ENCODE results near the gene FYB1.
A peak's percentile ranks its signal among the peaks of the same experiment; 100 is the strongest.

FYB1 gene

DNA sequence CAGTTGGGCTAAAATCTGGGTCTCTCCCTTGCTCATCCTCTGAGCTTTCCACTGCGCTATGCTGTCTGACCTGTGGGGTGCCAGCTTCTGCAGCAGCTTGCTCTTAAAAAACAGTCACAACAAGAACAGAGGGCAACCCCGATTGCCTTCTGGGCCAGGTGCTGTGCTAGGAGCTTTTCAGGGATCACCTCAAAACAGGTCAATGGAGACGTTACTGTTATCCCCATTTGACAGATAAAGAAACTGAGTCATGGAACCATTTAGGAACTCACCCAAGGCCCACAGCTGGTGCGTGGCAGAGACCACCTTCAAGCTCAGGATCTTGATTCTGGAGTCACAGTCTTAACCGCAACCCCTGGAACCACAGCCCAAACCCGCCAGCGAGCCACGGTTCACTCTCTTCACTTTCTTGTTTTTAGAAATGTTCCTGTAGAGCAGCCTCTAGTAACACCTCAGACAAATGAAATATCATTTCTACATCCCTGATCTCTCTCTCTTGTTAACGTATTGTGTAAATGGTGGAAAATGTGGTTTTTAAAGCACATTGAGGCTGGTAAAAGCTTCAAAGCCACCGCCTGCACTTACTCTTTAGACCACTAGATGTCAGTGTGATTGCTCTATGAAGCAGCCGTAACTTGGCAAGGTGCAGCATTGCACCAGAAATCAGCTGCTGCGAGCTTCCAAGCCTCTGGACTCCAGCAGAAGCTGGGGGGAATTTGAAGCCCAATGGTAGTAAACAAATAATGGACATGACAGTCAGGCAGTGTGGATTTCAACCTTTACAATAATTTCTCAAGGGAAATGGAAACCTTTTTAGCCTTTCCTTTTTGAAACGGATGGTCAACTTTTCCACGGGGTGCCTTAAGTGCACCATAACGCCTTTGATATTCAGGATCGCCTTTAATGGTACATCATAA is 1.7 kb downstream of the FYB1 start:
- DNase-seq (ENCODE audit: low read depth, low spot score) = peak; percentile 52
- H3K27ac ChIP-seq (ENCODE audit: low read length) = no peak overlapping the region
- H3K27me3 ChIP-seq (ENCODE audit: control insufficient read depth, insufficient read depth, low read length) = no peaks in the 10 kb centered on the region
- no peak overlapping the region for H3K4me3 ChIP-seq (ENCODE audit: low read length)
- WGBS (ENCODE audit: insufficient coverage, insufficient read length) = no CpG with 5 or more reads among the region's 16 CpGs
- H3K36me3 ChIP-seq (ENCODE audit: control insufficient read depth, insufficient read depth, low read length) = no peaks in the 10 kb centered on the region
- H3K4me1 ChIP-seq (ENCODE audit: control insufficient read depth, insufficient read depth, low read length) = 0 out of 2 replicates have a peak, but pooled peaks cover 2% of the 10 kb centered on the region
- no peaks in the 10 kb centered on the region for H3K9me3 ChIP-seq (ENCODE audit: control insufficient read depth, insufficient read depth, low read length)

DNA sequence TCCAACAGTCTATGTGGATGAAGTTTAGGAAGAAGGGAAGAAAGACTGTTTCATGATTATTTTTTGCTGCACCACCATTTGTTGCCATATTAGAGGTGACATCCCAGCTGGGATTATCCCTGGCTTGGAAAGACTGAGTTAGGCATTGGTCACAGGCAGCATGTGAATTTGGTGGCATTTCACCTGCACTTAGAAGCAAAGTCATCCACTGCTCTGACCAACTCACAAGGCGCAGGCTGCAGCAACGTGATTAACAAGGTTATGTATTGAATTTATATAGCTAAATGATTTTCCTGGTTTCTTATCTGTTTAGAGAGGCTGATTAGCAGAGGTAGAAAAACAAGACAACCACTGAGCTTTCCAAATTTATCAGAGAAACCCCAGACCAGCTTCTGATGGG is 2.7 kb downstream of the FYB1 start:
- H3K9me3 ChIP-seq (ENCODE audit: control insufficient read depth, insufficient read depth, low read length) = no peaks in the 10 kb centered on the region
- 0 out of 2 replicates have a peak, but pooled peaks cover 2% of the 10 kb centered on the region for H3K4me1 ChIP-seq (ENCODE audit: control insufficient read depth, insufficient read depth, low read length)
- no peak for DNase-seq (ENCODE audit: low read depth, low spot score)
- no peaks in the 10 kb centered on the region for H3K27me3 ChIP-seq (ENCODE audit: control insufficient read depth, insufficient read depth, low read length)
- no peaks in the 10 kb centered on the region for H3K36me3 ChIP-seq (ENCODE audit: control insufficient read depth, insufficient read depth, low read length)
- no peak overlapping the region for H3K27ac ChIP-seq (ENCODE audit: low read length)
- H3K4me3 ChIP-seq (ENCODE audit: low read length) = no peak overlapping the region
- no CpG with 5 or more reads among the region's 2 CpGs for WGBS (ENCODE audit: insufficient coverage, insufficient read length)

DNA sequence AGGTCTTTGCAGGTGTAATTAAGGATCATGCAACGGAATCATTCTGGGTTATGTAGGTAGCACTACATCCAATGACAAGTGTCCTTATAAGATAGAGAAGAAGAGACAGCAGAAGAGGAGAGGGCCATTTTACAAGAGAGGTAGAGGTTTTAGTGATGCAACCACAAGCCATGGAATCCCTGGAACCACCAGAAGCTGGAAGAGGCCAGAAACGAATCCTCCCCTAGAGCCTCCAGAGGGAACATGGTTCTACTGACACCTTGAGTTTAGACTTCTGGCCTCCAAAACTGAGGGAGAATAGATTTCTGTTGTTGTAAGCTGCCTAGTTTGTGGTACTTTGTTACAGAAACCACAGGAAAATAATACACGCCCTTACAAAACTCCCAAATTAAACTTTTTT is 3.5 kb downstream of the FYB1 start:
- H3K27ac ChIP-seq (ENCODE audit: low read length) = no peak overlapping the region
- no peak for DNase-seq (ENCODE audit: low read depth, low spot score)
- 0 out of 2 replicates have a peak, but pooled peaks cover 2% of the 10 kb centered on the region for H3K4me1 ChIP-seq (ENCODE audit: control insufficient read depth, insufficient read depth, low read length)
- WGBS (ENCODE audit: insufficient coverage, insufficient read length) = no CpG with 5 or more reads among the region's 3 CpGs
- H3K9me3 ChIP-seq (ENCODE audit: control insufficient read depth, insufficient read depth, low read length) = no peaks in the 10 kb centered on the region
- H3K4me3 ChIP-seq (ENCODE audit: low read length) = no peak overlapping the region
- H3K36me3 ChIP-seq (ENCODE audit: control insufficient read depth, insufficient read depth, low read length) = no peaks in the 10 kb centered on the region
- H3K27me3 ChIP-seq (ENCODE audit: control insufficient read depth, insufficient read depth, low read length) = no peaks in the 10 kb centered on the region

GRCh38 chr5:39214912-39215709 is 4.3 kb downstream of the FYB1 start:
- Histone ChIP-seq H3K9me3 (ENCODE audit: control insufficient read depth, insufficient read depth, low read length) (no peaks in the 10 kb centered on the region), H3K27ac (ENCODE audit: low read length) (no peak overlapping the region), H3K4me1 (ENCODE audit: control insufficient read depth, insufficient read depth, low read length) (0 out of 2 replicates have a peak, but pooled peaks cover 2% of the 10 kb centered on the region), H3K4me3 (ENCODE audit: low read length) (no peak overlapping the region), H3K36me3 (ENCODE audit: control insufficient read depth, insufficient read depth, low read length) (no peaks in the 10 kb centered on the region), H3K27me3 (ENCODE audit: control insufficient read depth, insufficient read depth, low read length) (no peaks in the 10 kb centered on the region)
- WGBS (ENCODE audit: insufficient coverage, insufficient read length) = 100% methylated on average over 2 of the region's 6 CpGs
- DNase-seq (ENCODE audit: low read depth, low spot score) = no peak

DNA sequence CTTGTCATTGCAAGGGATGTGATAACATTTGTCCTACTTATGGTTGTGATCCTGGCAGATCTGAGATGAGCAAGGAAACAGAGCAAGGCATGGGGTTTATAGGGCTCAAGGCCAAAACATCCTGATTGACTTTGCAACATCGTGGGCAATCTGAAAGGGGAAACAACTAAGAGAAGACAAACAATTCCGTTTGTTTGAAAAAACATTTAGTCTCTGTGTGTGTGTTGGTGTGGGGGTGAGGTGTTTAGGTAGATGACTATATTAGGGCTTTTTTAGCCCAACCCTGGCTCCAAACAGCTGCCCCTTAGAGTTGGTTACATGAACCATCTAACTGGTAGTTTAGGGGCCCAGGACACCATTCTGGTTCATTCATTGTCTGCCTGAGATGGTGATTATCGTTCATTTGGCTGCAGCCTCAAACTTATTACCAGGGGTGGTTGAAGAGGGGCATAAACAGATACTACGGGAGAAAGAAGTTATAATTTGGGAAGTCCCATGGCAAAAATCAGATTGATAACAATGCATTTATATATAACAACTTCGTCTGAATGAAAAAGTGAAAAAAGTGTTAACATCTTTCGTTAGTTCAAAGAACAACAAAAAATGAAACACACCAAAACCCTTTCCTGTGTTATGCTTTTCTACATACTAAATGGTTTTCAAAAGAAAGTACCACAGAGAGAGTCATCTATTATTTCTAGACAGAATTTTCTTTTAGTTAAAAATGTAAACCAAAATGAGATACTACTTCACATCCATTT is 5.7 kb downstream of the FYB1 start:
- H3K4me1 ChIP-seq (ENCODE audit: control insufficient read depth, insufficient read depth, low read length) = 0 out of 2 replicates have a peak, but pooled peaks cover 2% of the 10 kb centered on the region
- H3K4me3 ChIP-seq (ENCODE audit: low read length) = no peak overlapping the region
- 100% methylated on average over 1 of the region's 6 CpGs for WGBS (ENCODE audit: insufficient coverage, insufficient read length)
- H3K9me3 ChIP-seq (ENCODE audit: control insufficient read depth, insufficient read depth, low read length) = no peaks in the 10 kb centered on the region
- H3K36me3 ChIP-seq (ENCODE audit: control insufficient read depth, insufficient read depth, low read length) = no peaks in the 10 kb centered on the region
- H3K27ac ChIP-seq (ENCODE audit: low read length) = no peak overlapping the region
- DNase-seq (ENCODE audit: low read depth, low spot score) = no peak
- no peaks in the 10 kb centered on the region for H3K27me3 ChIP-seq (ENCODE audit: control insufficient read depth, insufficient read depth, low read length)

GRCh38 chr5:39211773-39212172 is 7.6 kb downstream of the FYB1 start:
- H3K4me1 ChIP-seq (ENCODE audit: control insufficient read depth, insufficient read depth, low read length) = no peaks in the 10 kb centered on the region
- H3K4me3 ChIP-seq (ENCODE audit: low read length) = no peak overlapping the region
- no peaks in the 10 kb centered on the region for H3K36me3 ChIP-seq (ENCODE audit: control insufficient read depth, insufficient read depth, low read length)
- no CpG with 5 or more reads among the region's 3 CpGs for WGBS (ENCODE audit: insufficient coverage, insufficient read length)
- no peaks in the 10 kb centered on the region for H3K9me3 ChIP-seq (ENCODE audit: control insufficient read depth, insufficient read depth, low read length)
- no peaks in the 10 kb centered on the region for H3K27me3 ChIP-seq (ENCODE audit: control insufficient read depth, insufficient read depth, low read length)
- no peak overlapping the region for H3K27ac ChIP-seq (ENCODE audit: low read length)
- no peak for DNase-seq (ENCODE audit: low read depth, low spot score)

DNA sequence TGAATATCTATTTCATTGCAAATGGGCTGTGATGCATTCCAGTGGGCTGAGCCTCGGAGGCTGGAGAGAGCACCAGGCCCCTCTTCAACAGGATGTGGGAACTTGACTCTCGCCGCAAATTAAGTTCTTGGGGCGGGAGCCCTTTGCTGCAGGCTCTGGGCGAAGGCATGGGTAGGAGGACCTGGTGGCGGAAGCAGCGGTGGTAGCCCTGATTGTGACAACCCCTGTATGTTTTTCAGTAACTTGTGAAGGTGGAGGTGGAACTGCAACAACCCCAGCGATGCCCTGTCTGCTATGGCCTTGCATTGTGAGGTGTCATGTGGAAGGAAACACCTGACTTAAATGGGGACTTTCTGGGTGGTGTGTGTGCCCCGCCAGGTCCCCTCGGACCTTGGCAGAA is 9.4 kb downstream of the FYB1 start:
- no peak for DNase-seq (ENCODE audit: low read depth, low spot score)
- H3K27ac ChIP-seq (ENCODE audit: low read length) = no peak overlapping the region
- no peaks in the 10 kb centered on the region for H3K27me3 ChIP-seq (ENCODE audit: control insufficient read depth, insufficient read depth, low read length)
- H3K4me3 ChIP-seq (ENCODE audit: low read length) = no peak overlapping the region
- no peaks in the 10 kb centered on the region for H3K36me3 ChIP-seq (ENCODE audit: control insufficient read depth, insufficient read depth, low read length)
- no peaks in the 10 kb centered on the region for H3K9me3 ChIP-seq (ENCODE audit: control insufficient read depth, insufficient read depth, low read length)
- no CpG with 5 or more reads among the region's 10 CpGs for WGBS (ENCODE audit: insufficient coverage, insufficient read length)
- H3K4me1 ChIP-seq (ENCODE audit: control insufficient read depth, insufficient read depth, low read length) = no peaks in the 10 kb centered on the region

GRCh38 chr5:39208471-39208870 is 10.9 kb downstream of the FYB1 start:
- Histone ChIP-seq H3K4me1 (ENCODE audit: control insufficient read depth, insufficient read depth, low read length) (no peaks in the 10 kb centered on the region), H3K36me3 (ENCODE audit: control insufficient read depth, insufficient read depth, low read length) (no peaks in the 10 kb centered on the region), H3K27me3 (ENCODE audit: control insufficient read depth, insufficient read depth, low read length) (no peaks in the 10 kb centered on the region), H3K27ac (ENCODE audit: low read length) (no peak overlapping the region), H3K4me3 (ENCODE audit: low read length) (no peak overlapping the region), H3K9me3 (ENCODE audit: control insufficient read depth, insufficient read depth, low read length) (no peaks in the 10 kb centered on the region)
- DNase-seq (ENCODE audit: low read depth, low spot score) = no peak
- WGBS (ENCODE audit: insufficient coverage, insufficient read length) = no CpG with 5 or more reads among the region's 8 CpGs

- Histone ChIP-seq H3K27ac (ENCODE audit: low read length) (no peak overlapping the region), H3K4me1 (ENCODE audit: control insufficient read depth, insufficient read depth, low read length) (no peaks in the 10 kb centered on the region), H3K27me3 (ENCODE audit: control insufficient read depth, insufficient read depth, low read length) (no peaks in the 10 kb centered on the region), H3K9me3 (ENCODE audit: control insufficient read depth, insufficient read depth, low read length) (no peaks in the 10 kb centered on the region), H3K36me3 (ENCODE audit: control insufficient read depth, insufficient read depth, low read length) (no peaks in the 10 kb centered on the region), H3K4me3 (ENCODE audit: low read length) (no peak overlapping the region)
- no CpG with 5 or more reads among the region's 5 CpGs for WGBS (ENCODE audit: insufficient coverage, insufficient read length)
- no peak for DNase-seq (ENCODE audit: low read depth, low spot score)
Observed at GRCh38 chr5:39207345-39208045, 11.9 kb downstream of the FYB1 start.

Data from iPS DF 6.9 (cell line).